GM21367 (cell line): ENCODE results near the gene MYRF.

Experiments
- ATAC-seq: cut with Tn5 transposase; IDR thresholded peaks from one replicate; pipeline ENCODE4 v1.9.1; 2021; ENCODE audit not compliant: unreplicated experiment

Gene MYRF

GRCh38 chr11:61793083-61793828 lies 40.8 kb downstream of the MYRF start:
- peak; percentile 18 for ATAC-seq

GRCh38 chr11:61793829-61794204 lies 41.4 kb downstream of the MYRF start:
- ATAC-seq = no peak

DNA sequence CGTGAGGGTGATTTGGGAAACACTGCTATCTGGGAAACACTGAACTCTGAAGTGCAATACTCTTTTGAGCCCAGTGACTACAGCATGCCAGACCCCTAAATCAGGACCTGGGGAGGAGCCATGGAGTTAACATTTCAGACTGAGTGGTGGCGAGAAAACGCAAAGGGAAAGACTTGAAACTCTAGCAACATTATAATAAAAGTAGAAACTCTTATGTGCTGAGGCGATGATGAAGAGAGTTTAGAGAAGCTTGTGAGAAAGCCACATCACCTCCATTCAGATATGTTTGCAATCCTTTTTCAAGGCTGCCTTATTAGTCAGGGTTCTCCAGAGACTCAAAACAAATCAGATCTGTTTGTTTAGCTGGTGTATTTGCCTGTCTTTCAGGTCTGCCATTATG lies 42.1 kb downstream of the MYRF start:
- no peak for ATAC-seq

DNA sequence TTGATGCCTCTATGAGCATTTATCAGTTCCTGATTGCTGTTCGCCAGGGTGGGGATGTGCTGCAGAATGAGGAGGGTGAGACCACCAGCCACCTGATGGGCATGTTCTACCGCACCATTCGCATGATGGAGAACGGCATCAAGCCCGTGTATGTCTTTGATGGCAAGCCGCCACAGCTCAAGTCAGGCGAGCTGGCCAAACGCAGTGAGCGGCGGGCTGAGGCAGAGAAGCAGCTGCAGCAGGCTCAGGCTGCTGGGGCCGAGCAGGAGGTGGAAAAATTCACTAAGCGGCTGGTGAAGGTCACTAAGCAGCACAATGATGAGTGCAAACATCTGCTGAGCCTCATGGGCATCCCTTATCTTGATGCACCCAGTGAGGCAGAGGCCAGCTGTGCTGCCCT lies 43.0 kb downstream of the MYRF start:
- ATAC-seq = no peak

DNA sequence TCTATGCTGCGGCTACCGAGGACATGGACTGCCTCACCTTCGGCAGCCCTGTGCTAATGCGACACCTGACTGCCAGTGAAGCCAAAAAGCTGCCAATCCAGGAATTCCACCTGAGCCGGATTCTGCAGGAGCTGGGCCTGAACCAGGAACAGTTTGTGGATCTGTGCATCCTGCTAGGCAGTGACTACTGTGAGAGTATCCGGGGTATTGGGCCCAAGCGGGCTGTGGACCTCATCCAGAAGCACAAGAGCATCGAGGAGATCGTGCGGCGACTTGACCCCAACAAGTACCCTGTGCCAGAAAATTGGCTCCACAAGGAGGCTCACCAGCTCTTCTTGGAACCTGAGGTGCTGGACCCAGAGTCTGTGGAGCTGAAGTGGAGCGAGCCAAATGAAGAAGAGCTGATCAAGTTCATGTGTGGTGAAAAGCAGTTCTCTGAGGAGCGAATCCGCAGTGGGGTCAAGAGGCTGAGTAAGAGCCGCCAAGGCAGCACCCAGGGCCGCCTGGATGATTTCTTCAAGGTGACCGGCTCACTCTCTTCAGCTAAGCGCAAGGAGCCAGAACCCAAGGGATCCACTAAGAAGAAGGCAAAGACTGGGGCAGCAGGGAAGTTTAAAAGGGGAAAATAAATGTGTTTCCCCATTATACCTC lies 43.6 kb downstream of the MYRF start:
- ATAC-seq = no peak

GRCh38 chr11:61797263-61797944 lies 45.0 kb downstream of the MYRF start:
- no peak for ATAC-seq

DNA sequence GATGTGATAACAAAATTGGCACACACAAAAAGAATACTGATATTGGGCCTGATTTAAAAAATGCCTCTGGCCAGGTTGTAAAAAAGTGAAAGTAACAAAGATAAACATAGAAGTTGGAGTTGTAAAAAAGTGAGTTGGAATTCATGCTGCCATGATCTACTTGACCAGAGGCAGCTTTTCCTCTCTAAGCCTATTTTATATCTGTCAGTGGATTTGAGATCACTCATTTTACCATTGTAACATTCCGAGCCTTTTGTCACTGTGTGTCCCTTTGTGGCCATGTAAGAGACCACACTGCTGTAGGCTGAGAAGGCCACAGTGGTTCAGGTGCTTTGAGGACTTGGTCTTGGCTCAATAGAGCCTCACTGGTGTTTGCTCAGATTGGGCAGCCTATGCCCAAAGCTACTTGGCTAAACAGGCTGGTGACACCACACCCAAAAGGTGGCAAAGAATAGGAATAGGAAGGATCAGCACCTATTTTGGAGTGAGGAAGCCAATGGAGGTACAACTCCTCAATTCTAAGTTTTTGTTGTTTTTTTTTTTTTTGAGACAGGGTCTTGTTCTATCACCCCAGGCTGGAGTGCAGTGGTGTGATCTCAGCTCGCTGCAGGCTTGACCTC lies 47.3 kb downstream of the MYRF start:
- ATAC-seq = no peak

- no peak for ATAC-seq
Observed at GRCh38 chr11:61800331-61801281, 48.2 kb downstream of the MYRF start.

- ATAC-seq = no peak
Observed at GRCh38 chr11:61802605-61803004, 50.2 kb downstream of the MYRF start.

- no peak for ATAC-seq
Observed at GRCh38 chr11:61803889-61804647, 51.6 kb downstream of the MYRF start.

DNA sequence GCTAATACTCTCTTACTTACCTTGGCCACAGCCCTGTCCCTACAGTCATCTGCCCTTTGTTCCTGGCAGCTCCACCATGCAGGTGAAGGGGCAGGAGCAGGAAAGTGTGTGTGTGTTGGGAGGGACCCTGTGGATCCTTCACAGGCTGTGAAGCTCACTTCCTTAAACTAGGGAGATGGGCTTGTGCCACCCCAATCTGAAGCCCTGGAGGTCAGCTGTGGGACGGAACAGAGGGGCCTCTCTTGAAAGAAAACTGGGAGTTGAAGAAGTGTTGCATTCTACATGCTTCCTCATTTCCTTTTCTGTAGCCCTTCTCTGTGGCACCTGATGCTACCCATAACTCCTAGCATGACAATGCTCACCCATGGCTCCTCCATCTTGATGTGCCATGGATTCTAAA lies 52.7 kb downstream of the MYRF start:
- no peak for ATAC-seq

- no peak for ATAC-seq
Observed at GRCh38 chr11:61806785-61807184, 54.3 kb downstream of the MYRF start.

GRCh38 chr11:61810671-61811175 lies 58.3 kb downstream of the MYRF start:
- ATAC-seq = no peak

DNA sequence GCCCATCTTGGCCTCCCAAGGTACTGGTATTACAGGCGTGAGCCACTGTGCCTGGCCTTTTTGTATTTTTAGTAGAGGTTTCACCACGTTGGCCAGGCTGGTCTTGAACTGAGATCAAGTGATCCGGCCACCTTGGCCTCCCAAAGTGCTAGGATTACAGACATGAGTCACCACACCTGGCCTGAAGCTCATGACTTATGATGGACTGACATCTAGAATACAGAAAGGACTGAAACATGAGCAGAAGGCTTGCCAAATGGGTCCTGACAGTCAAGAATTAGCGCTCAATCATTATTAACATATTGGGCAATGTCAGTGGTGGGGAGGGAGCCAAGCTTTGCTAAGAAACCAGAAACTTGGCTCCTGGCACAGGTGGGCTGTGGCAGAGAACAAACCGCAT lies 59.4 kb downstream of the MYRF start:
- no peak for ATAC-seq

GRCh38 chr11:61812736-61813411 lies 60.4 kb downstream of the MYRF start:
- no peak for ATAC-seq

DNA sequence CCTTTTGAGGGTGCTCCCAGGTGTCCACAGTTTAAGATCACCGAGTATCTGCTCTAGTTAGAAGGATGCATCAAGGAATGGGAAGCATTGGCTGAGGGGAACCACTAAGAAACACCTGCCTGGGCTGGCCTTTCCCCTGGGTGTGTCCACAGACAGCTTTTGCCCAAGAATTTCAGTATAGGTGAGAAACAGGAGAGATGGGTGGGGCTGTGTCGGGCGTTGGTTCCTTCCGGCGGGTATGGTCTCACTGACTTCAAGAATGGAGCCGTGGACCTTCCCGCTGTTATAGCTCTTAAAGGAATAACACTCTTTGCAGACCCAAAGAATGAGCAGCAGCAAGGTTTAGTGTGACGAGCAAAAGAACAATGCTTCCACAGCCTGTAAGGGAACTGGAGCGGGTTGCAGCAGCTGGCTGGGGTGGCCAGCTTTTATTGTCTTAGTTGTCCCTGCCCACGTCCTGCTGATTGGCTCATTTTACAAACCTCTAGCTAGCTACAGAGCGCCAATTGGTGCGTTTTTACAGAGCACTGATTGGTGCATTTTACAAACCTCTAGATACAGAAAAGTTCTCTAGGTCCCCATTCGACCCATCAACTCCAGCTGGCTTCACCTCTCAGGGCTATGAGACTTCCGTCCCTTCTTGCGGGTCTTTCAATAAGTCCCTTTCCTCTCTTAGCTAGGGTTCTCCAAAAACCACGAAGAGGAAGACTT lies 62.0 kb downstream of the MYRF start:
- ATAC-seq = no peak

DNA sequence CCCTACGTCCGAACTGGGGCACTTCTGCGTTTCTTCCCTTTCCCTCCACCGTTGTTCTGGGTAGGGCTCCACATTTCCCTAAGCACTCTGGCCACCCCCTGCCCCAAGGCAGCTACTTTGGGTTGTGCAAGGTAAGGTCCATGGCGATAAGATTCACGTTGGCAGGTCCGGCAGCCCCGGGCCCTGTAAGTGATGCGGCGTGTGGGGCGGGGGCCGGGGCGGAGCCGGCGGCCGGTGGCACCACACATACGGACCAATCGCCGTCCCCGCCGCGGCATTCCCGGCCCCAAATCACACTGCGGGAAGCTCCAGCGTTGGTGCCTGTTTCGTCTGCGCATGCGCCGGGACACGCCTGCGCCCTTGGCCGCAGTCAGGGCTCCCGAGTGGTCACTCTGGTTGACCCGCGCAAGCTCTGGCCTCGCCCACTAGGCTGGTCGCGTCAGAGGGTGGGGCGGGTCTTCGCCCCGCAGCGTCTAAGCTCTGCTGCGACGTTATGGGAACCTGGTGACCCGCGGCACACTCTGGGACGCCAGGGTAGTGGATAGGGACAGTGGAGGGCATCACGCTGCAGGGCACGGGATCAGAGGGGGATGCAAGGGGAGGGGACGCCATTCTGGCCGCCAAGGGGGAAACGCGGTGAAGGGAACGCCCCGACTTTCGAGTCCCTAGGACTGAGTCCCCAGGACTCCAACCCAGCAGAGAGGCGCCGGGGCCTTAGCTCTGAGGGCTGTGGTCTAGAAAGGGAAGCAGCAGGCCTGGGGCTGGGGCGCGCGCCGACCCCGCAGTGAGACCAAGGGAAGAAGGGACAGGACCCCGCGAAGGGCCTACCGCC lies 62.7 kb downstream of the MYRF start:
- ATAC-seq = peak; percentile 42
